Erythroblast (primary cell): ENCODE results near the gene TRIM68.

Source experiments
- DNase-seq, 2 experiments: peaks; one replicate each; lab custom pipeline; 2025; lab: John Stamatoyannopoulos, UW
- GATA1 ChIP-seq: IDR thresholded peaks from 2 replicates; pipeline ENCODE4 v1.6.1; 2011; ENCODE audit warnings: low read depth, mild to moderate bottlenecking, control low read depth, low read length, moderate library complexity
- POLR2A ChIP-seq: IDR thresholded peaks from 2 replicates; pipeline ENCODE4 v1.6.1; 2011; ENCODE audit warnings: mild to moderate bottlenecking, low read length

TRIM68 gene

DNA sequence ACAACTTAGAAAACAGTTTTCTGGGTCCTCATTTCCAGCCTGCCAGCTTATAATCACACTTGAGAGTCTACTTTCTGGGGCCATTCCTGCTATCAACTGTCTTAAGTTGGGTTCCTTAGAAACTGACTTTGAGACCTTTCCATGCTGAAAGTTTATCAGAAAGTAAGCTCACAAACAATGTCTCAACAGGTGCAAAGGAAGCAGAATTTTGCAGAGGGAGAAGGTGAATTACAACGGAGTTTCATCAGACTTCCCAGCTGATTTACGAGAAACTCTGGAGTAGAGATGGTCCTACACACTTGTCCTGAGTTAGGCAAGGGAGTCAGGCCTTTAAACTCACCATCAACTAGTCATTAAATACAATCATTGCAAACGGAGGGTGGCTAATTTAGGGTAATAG lies 31.2 kb downstream of the TRIM68 start:
- TF ChIP-seq POLR2A (no peak), GATA1 (no peak)
- no peak for DNase-seq

DNA sequence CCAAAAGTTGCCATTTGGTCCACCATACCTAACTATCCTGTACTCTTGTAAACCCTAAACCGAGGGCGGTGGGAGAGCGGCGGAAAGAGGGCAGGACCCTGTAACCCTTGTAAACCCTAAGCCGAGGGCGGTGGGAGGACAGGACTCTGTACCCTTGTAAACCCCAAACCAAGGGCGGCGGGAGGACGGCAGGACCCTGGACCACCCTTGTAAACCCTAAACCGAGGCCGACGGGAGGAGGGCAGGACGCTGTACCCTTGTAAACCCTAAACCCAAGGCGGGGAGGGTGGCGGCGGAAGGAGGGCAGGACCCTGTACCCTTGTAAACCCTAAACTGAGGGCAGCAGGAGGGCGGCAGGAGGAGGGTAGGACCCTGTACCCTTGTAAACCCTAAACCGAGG lies 39.0 kb downstream of the TRIM68 start:
- DNase-seq, result no peak
- no peak for TF ChIP-seq POLR2A

DNA sequence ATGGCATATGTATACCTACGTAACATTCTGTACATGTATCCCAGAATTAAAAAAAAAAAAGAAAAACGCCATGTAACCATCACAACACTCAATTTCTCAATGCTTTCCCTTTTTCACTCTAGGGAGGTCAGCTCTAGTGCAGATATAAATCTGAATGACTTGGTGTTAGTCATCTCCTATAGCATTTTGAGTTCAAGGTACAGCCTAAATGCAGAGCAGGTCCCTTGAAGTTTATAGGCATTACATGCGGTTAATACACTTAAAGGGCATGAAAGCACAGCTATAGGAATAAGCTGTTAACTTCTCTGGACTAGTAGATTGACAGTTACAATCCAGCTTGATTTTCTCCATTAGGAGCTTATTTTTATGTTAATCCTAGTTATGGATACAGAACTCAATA lies 42.7 kb downstream of the TRIM68 start:
- TF ChIP-seq GATA1 (no peak), POLR2A (no peak)

DNA sequence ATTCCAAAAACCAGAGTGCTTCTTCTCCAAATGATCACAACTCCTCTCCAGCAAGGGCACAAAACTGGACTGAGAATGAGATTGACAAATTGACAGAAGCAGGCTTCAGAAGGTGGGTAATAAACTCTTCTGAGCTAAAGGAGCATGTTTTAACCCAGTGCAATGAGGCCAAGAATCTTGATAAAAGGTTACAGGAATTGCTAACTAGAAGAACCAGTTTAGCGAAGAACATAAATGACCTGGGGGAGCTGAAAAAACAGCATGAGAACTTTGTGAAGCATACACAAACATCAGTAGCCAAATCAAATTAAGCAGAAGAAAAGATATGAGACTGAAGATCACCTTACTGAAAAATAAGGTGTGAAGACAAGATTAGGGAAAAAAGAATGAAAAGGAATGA lies 47.6 kb downstream of the TRIM68 start:
- TF ChIP-seq GATA1 (no peak), POLR2A (no peak)
- DNase-seq, result no peak

More for the DNA sequence above, 42.7 kb downstream of the TRIM68 start:
- no peak for DNase-seq

DNA sequence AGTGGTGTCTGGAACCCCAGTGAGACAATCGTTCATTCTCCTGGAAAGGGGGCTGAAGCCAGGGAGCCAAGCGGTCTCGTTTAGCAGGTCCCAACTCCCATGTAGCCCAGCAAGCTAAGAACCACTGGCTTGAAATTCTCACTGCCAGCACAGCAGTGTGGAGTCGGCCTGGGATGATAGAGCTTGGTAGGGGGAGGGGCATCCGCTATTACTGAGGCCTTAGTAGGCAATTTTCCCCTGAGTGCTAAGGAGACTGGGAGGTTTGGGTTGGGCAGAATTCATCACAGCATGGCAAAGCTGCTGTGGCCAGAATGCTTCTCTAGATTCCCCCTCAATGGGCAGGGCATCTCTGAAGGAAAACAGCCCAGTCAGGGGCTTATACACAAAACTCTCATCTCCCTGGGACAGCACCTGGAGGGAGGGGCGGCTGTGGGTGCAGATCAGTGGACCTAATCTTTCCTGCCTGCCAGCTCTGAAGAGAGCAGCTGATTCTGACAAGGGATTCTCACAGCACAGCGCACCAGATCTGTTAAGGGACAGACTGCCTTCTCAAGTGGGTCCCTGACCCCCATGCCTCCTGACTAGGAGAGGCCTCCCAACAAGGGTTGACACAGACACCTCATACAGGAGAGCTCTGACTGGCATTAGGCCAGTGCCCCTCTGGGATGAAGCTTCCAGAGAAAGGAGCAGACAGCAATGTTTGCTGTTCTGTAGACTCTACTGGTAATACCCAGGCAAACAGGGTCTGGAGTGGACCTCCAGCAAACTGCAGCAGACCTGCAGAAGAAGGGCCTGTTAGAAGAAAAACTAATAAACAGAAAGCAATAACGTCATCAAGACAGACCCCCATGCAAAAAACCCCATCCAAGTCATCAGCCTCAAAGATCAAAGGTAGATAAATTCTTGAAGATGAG lies 48.2 kb downstream of the TRIM68 start:
- no peak for DNase-seq
- TF ChIP-seq POLR2A, result no peak
- no peak for TF ChIP-seq GATA1

DNA sequence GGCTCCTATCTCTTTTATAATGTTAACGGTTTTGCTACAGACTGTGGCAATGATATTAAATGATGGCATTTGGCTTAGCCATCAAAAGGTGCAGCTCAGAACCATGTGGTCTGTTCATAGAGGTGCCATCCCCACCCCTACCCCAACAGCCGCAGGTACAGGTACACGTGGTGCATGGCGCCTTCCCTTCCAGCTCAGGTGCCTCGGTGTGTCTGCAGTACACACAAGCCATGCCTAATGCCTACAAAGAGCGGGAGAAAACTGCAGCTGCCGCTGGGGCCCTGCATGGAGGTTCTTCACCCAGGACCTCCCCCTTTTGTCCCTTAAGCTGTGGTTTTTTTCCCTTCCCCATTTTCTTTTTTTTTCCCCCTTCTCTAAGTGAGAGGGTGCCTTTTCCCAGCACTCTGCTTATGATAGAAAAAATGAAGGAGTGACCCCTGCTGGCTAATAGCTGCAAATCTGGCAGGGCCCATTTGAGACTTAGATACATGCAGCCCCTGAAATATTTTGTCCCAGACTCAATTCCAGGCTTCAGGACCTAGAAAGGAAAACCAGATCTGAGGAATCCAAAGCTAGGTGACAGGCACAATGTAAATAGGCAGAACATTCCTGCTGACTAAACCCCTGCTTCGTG lies 56.6 kb downstream of the TRIM68 start:
- peak; percentile 10 to 21 for DNase-seq
- no peak for TF ChIP-seq POLR2A
- TF ChIP-seq GATA1, result no peak
